HG03066 (cell line): Measurements from ENCODE around the gene B4GALT3.

Experiments
- ATAC-seq: cut with Tn5 transposase; IDR thresholded peaks from one replicate; pipeline ENCODE4 v1.9.1; 2021; ENCODE audit warnings: low read depth; ENCODE audit not compliant: unreplicated experiment

Gene B4GALT3

DNA sequence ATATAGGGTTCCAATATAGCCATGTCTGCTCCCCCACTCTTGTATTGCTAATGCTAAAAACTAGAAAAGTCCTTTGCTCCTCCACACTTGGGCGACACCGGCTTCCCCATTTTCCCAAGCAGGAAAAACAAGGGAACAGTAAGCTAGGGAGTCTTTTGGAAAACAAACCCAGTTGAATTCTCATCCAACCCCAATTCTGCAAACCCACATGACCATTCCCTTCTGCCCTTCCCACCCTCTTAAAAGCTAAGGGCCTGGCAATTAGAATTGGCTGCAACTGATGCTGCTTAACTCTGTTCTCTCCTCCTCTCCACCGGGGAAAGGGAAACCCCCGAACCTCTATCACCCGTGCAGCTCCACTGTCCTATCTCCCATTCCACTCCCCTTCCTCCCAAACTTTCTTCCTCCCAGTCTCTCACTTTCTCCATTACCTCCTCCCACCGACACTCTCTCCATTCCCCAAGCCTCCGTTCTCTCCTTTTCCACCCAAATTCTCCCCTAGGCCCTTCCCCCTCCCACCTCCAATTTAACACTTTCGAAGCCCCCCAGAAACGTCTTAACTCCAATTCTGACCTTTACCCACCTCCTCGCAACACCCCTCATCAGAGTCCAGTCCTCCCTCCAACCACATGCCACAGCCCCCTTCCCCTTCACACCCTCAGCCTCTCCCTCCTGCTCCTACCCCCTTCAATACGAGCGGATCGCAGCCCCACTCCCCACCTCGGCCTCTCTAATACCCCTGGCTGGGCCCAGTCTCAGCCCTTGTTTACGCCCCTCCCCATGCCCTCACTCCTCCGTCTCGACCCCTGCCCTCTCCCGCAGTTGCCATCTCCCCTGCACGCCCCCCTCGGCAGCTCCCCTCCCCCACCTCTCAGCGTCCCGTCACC lies 45.5 kb downstream of the B4GALT3 start:
- no peak for ATAC-seq

DNA sequence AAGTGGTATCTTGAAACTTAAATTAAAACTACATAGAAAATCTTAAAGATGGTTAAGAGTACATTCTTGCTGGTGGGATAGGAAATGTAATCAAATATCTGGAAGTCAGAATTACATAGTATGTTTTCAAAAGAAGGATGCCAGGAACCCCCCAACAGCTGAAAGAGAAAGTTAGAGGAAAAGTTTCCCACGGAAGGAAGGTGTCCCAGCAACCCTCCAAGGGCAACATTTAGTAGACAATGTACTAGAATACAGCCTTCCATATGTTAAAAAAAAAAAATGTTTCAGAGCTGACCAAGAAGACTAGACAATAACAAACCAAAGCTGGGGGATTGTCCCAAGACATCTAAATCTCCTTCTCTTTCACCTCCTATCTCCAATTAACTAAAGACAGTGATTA lies 47.0 kb downstream of the B4GALT3 start:
- no peak for ATAC-seq

DNA sequence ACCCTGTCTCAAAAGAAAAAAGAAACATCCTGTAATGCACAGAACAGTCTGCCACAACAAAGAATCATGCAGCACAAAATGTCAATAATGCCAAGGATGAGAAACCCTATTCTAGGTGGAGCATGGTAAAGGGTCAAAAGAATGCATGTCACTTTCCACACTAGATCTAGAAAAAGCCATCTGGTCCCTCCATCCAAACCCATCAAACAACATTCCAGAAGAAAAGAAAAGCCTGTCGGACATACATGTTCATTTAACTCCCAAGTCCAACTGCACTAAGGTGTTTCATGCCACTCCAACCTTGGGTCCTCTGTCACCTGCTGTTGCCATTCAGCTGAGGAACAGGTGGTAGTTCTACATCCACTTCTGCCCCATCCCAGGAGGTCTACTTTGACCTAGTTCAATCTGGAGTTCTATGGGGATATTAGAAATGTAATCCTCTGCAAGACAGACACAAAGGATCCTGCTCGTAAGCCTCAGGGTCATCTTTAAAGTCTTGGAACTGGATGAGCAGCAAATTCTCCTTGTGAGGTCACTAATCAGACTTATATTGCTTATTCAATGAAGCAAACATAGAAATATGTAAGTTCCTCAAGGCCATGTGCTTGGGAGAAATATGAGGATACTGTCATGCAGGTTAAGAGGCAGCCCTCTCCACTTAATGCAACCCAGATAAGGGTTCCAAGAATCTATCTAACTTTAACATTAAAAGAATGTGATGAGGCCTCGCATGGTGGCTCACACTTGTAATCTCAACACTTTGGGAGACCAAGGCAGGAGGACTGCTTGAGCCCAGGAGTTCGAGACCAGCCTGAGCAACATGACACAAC lies 48.5 kb downstream of the B4GALT3 start:
- no peak for ATAC-seq

DNA sequence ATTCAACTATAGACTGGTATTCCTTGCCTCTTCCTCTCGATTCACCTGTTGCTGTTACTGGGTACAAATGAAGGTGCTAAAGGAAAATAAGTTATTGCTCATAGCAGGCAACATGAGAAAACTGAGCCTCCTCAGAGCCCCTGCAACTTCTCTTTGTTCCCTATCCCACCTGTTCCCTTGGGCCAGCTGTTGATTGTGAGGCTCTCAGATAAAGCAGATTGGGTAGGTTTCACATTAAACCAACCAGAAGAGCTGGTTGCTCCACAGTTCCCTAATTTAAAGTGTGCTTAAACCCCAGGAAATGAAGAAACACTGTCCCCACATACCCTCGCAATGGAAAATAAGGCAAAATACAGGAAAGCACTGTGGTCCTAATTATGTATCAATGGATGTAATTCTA lies 49.7 kb downstream of the B4GALT3 start:
- no peak for ATAC-seq

DNA sequence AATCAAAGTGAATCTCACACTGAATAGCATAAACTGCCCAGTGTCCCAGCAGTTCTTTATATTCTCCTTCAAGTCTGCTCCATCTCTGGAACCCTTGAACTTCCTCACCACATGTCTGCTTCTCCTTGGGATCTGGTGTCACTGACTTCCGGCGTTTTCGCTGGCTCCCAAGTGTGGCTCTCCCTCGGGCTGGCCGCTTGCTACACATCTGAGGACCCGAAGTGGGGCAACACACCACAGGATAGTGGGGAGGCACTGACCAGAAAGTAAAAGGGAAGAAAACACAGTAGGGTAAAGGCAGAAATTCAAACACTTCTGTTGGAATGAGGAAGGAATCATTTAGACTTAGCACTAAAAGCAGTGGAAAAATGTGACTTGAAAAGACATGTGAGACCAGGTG lies 54.3 kb downstream of the B4GALT3 start:
- no peak for ATAC-seq

DNA sequence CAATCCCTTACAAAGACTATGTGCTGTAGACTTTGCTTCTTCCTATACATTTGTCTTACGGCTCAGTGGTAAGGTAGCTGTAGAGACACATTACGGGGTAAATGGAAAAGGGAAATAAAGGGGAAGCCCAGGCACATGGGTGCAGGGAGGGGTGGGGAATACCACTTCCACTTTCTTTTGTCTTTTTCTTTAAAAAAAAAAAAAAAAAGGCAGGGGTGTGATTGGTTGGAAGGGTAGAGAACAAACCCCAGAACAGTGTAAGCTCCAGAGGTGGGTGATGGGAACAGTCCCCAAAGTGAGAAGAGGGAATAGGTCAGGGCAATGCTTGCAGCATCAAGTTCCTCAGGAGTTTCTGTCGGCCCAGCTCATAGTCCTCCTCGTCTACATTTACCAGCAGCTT lies 55.5 kb downstream of the B4GALT3 start:
- no peak for ATAC-seq
